GM21367 (cell line): ENCODE results near the gene CHTF18.
"Not testable (repeated sequence)": the region's sequence is repeated elsewhere in the genome, so short reads cannot be mapped to it uniquely, and the experiment has no call there.

Source experiments
- ATAC-seq: cut with Tn5 transposase; IDR thresholded peaks from one replicate; pipeline ENCODE4 v1.9.1; 2021; ENCODE audit not compliant: unreplicated experiment

CHTF18 gene

DNA sequence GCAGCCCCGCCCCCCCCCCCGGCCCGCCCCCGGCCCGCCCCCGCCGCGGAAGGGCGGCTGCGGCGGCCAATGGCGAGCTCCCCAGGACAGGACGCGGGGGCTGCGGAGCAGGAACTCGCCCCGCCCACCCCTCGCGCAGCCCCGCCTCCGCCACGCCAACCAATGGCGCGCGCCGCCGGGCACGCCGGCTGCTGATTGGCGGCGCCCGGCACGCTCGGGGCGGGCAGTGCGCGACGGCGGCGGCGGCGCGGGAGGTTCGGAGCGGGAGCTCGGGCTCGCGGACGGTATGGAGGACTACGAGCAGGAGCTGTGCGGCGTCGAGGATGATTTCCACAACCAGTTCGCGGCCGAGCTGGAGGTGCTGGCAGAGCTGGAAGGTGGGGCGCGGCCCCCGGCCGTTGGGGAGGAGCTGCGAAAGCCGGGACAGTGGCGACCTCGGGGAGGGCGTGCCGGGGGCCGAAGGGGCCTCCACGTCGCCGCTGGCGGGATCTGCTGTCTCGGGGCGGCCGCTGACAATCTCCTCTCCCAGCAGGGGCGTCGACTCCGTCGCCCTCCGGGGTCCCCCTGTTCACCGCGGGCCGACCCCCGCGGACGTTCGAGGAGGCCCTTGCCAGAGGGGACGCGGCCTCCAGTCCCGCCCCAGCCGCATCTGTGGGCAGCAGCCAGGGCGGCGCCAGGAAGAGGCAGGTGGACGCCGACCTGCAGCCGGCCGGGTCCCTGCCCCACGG is at the start of gene CHTF18:
Gene CHTF18 (plus strand): TSS at position 222 of the 728 bp plus-strand sequence. CDS start 65 bp downstream, at position 287.
- ATAC-seq, result peak; percentile 52

DNA sequence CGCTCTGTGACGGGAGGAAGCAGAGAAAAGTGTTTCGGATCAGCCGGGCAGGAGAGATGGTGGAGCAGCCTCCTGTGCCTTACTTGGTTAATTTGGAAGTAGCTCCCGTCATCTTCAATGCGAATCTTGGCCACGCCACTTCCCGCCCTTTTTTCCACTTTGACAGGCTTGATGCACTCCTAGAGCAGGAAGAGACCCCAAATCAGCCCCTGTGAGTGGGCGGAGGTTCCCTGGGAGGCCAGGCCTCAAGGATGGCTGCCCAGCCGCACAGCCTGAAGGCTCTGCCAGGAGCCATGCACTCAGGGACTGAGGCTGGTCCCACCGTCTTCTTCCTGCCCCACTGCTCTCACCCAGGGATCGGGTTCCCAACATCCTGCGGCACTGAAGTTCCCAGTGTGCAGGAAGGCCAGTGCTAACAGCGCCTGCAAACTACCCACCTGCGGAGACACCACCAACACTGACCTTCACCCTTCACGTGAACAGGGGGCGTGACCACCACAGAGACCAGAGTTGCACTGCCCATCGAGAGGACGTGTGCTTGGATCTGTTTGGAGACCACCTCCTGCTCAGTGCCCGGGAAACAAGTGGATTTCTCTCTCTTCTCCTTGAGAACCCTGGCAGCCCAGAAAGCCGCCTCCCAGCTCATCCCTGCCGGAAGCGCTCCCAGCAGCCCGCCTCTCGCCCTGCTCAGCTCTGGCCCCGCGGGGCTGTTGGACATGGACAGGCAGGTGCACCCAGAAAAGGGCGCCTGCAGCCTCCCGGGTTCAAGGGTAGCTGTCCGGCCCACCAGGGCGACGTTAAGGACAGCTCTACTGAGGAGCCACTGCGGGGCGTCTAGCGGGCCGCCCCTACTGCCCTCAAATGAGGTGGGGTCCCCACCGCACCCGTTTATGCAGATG is 48.6 kb upstream of the CHTF18 start:
- ATAC-seq, result no peak

DNA sequence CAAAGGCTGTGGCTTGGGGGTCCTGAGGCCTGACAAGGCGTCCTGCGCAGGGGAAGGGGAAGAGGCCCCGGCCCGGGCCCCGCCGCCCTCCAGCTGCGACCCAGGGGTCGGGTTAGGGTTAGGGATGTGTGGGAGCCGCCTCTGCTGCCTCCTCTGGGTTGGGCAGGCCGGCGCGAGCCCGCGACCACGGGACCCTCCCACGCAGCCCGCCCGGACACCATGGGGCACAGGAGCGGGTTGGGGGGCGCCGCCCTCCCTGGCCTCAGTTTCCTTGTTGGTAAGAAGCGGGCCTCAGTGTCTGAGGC is 48.0 kb upstream of the CHTF18 start:
- ATAC-seq, result peak; percentile 5

DNA sequence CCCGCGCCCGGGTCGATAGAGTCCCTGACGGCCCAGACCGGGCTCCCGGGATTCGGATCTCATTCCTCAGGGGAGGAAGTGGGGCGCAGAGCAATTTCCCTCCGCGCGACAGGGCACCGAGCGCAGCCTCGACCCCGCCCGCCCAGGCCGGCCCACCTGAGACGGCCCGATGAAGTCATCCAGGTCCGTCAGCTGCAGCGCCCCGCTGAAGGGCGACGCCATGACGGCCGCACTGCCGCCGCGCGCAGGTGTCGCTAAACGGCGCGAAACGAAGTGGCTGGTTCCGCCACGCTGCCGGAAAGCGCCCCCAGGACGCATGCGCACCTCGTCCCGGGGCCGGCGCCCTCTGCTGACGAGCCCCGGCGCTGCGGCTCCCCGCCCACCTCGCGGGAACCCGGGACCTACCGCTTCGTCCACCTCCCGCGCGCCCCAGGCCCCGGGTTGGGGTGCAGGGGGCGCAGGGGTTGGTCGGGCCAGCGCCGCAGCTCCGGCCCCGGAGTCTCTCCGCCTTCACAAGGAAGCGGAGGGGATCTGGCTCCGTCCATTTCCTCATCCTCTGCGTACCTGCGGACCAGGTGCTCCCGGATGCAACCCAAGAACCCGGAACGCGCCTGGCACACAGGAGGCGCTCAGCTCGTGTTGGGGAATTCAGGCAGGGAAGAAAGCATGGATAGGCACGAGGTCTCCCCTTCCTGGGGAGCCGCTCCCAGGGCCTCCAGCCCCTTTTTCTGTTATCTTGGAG is 47.5 kb upstream of the CHTF18 start, which contains the start of gene CIAO3:
Gene CIAO3 (minus strand): TSS at position 234 of the 742 bp plus-strand sequence. CDS start 12 bp downstream, at position 222.
- ATAC-seq, result peak; percentile 51

DNA sequence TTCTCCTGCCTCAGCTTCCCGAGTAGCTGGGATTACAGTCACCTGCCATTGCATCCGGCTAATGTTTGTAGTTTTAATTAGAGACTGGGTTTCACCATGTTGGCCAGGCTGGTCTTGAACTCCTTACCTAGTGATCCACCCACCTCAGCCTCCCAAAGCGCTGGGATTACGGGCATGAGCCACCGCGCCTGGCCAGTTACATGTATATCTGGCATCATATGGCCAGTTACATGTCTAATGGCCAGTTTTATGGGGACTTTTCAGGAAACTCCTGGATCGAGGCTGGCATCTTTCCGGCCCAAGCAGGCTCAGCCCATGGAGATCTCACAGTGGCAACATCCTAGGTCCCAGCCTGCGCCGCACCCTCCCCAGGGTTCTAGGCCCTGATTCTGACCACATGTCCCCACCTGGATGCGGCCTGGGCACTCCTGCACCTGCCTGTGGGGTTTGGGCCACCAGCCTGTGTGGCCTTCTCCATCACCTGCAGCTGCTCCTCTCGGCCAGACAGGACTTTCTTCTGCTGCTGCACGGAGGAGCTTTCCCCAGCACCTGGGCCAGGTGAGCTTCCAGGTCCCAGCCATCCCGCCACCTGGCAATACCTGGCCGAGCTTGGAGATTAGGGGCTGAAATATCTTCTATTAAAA is 46.3 kb upstream of the CHTF18 start:
- no peak for ATAC-seq

DNA sequence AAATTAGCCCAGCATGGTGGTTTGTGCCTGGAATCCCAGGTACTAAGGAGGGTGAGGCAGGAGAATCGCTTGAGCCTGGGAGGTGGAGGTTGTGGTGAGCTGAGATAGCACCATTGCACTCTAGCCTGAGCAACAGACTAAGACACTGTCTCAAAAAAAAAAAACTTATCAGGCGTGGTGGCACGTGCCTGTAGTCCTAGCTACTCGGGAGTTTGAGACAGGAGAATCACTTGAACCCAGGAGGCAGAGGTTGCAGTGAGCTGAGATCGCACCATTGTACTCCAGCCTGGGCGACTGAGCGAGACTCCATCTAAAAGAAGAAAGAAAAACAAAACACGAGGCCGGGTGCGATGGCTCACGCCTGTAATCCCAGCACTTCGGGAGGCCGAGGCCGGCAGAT is 45.5 kb upstream of the CHTF18 start:
- ATAC-seq, result not testable (repeated sequence)

DNA sequence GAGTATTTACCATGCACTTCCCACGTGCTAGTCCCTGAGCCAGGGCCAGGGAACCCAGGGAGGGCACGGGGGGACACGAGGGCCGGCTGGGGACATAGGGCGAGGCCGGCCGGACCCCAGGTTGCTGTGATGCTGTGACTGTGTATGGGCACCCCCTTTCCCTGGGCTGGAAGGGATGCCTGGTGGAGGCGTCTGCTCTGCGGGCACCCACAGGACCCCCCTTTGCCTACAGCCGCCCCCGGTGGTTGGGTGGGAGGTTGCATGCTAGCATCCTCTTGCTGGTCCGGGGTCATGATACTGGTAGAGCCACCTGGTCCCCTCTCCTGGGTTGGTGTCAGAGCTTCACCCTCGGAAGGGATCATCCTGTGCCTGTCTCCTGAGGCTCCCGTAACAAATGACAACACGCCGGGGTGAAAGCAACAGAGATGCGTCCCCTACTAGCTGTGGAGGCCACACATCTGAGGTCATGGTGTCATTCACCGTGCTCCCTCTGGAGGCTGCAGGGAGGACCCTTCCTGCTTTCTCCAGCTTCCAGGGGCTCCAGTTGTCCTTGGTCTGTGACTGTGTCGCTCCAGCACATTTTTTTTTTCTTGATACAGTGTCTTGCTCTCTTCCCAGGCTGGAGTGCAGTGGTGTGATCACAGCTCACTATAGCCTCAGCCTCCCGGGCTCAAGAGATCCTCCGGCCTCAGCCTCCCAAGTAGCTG is 44.5 kb upstream of the CHTF18 start:
- ATAC-seq, result no peak

DNA sequence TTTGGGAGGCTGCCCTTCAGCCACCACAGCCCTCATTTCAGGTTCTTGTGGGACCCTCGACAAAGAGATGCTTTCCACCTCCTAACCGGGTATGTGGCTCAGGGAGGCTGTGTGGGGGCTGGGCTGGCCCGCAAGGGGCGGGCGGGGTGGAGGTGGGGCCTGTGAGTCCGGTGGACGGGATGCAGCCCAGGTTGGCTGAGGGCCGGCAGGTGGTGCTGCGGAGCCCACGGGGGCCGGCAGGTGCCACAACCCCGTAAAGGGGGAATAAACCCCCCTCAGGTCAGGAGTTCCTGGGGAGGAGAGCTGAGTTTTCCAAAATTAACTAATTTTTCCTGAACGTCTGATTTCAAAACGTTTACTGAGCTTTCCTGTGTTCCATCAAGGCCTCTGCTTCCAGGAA is 42.7 kb upstream of the CHTF18 start:
- ATAC-seq, result no peak

DNA sequence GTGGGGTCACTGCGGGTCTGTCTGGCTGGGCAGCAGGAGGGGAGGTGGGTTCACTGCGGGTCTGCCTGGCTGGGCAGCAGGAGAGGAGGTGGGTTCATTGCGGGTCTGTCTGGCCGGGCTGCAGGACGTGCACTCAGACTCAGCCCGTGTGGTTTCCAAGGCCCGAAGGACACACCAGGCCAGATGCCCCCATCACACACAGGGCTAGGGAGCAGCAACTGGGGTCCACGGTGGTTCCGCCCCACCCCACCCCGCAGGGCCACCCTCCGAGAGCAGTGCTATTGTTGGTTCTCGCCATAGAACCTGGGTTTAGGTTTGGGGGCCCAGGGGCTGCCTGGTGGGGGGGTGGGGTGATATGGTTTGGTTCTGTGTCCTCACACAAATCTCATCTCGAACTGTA is 41.8 kb upstream of the CHTF18 start:
- no peak for ATAC-seq

DNA sequence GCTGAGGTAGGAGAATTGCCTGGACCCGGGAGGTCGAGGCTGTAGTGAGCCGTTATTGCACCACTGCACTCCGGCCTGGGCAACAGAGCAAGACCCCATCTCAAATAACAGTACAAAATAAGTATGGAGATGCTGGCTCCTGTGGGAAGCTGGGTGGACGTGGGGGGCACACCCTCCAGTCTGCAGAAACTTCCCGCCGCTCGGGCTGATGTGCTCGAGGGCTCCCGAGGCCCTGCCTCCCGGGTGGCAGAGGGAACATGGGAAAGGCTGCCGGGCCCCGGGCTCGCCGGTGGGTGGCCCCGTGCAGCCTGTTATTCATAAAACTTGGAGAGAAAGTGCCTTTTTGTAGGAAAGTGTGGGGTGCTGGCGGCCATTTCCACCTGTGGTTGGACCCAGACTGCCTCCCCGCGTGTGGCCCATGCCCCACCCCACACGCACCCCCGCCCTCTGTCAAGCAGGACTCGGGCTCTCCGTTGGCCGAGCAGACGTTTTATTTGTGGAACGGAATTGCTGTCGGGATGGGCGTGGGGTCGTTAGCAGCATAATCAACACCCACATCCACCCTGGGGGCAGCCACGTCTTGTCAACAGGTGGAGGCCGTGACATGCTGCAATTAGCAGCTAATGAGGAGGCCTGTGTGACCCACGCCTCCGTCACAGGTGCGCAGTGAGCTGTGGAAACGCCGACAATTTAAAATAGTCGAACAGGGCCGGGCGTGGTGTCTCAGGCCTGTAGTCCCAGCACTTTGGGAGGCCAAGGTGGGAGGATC is 40.3 kb upstream of the CHTF18 start:
- ATAC-seq, result no peak

DNA sequence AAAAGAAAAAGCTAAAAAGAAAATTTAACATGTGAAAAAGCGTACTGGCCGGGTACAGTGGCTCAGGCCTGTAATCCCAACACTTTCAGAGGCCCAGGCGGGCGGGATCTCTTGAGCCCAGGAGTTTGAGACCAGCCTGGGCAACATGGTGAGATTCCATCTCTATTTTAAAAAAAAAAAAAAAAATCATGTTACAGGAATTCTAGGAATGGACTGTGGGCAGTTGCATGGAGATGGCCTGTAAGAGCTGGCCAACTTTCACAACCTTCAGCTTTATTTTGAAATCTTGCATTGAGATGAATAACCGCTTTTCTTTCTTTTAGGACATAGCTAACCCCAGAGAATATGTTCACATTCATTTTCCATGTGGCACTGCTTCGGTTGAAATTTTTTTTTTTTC is 39.4 kb upstream of the CHTF18 start:
- no peak for ATAC-seq

DNA sequence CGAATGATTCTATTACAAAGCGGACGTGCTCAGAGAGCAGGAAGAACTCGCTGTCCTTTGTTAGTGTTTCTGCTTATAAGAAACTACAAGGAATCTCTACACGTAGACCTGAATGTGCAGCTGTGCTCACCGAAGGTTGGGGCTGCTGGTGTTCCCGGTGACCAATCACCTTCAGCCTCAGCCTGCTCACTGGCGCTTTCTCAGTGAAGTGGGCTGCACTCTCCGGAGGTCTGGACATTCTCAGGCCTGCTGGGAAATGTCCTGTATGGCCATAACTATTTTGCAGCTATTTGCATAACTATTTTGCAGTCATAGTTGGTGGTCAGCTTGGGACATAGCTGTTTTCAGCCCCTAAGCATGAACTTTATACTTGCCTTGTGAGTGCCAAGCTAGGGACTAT is 37.9 kb upstream of the CHTF18 start:
- ATAC-seq, result no peak

DNA sequence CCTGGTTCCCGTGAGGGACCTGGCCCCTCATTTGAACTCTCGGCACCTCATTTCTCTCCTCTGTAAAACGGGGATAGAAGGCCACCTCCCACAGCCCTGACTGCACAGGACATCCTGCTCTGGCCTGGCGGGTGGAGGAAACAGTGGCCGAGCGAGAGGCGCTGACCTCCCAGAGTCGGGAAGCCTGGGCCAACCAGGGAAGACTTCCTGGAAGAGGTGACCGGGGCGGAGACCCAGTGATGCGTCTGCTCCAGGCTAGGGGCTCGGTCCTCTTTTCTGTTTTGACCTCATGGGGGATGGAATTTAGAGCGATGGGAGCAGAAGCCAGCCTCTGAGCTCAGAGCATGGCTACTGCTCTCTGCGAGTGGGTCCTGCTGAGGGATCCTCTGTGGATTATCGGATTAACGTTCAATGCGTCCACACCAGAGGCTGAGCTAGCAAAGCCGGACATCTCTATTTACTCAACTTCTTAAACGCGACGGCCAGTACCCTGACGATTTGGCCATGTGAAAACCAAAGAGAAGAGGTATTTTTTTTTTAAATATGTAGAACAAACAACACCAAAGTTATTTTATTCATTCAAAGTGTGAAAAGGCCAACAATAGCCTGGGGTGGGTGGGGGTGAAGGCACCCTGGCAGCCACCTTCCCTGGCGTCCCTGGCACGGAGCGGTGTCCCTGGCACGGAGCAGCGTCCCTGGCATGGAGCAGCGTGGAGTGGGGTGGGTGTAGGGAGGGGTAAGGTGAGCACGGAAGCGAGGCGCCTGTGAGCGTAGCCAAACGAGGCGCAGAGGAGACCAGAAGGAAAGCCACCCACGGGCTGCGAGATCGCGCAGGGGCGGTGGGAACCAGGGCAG is 37.0 kb upstream of the CHTF18 start:
- ATAC-seq, result no peak

DNA sequence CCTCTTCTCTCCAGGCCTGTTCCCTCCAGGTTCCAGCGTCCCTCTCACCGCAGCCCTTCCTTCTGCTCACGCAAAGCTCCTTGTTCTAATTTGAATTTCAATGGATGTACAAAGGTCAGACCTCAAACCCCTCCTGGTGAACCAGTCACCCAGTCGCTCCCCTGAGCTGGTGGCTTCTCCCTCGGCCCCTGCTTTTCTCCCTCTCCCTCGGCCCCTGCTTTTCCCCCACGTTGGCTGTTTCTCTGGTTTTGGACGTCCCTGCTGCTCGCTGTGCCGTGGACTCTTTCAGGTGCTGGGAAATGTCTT is 36.5 kb upstream of the CHTF18 start:
- no peak for ATAC-seq

DNA sequence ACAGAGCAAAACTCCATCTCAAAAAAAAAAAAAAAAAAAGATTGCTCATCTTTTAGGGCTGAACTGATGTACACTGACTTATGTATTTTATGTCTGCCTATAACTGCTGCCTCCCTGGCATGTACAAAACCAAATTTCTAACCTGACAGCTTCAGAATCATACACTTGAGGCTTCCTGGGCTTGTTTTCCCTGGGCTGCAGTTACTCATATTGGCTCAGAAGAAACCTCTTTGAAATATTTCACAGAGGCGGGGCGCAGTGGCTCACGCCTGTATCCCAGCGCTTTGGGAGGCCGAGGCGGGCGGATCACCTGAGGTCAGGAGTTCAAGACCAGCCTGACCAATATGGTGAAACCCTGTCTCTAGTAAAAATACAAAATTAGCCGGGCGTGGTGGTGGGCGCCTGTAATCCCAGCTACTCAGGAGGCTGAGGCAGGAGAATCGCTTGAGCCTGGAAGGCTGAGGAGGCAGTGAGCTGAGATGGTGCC is 34.3 kb upstream of the CHTF18 start:
- ATAC-seq, result not testable (repeated sequence)

DNA sequence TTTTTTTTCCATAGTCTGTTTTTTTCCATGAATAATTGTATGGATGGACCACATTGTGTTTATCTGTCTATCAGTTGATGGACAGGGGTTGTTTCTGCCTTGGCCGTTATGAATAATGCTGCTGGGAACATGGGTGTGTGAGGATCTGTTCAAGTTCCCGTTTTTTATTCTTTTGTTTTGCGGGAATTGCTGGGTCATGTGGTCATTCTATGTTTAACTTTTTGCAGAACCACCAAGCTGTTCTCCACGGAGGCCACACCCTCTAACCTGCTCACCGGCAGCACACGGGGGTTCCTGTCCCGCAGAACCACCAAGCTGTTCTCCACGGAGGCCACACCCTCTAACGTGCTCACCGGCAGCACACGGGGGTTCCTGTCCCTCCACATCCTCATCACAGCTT is 33.8 kb upstream of the CHTF18 start:
- ATAC-seq, result no peak

DNA sequence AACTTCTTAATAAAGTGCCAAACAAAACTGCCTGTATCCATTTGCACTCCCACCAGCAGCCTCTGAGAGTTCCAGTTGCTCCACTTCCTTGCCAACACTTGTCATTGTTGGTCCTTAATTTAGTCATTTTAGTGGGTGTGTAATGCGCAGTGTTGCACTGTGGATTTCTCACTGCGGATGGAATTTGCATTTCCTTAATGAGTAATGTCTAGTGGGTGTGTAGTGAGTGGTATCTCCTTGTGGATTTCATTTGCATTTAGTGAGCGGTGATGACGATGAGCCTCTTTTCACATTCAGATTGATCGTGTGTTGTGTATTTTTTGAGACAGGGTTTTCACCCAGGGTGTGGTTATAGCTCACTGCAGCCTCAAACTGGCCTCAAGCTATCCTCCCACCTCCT is 32.0 kb upstream of the CHTF18 start:
- ATAC-seq, result no peak

DNA sequence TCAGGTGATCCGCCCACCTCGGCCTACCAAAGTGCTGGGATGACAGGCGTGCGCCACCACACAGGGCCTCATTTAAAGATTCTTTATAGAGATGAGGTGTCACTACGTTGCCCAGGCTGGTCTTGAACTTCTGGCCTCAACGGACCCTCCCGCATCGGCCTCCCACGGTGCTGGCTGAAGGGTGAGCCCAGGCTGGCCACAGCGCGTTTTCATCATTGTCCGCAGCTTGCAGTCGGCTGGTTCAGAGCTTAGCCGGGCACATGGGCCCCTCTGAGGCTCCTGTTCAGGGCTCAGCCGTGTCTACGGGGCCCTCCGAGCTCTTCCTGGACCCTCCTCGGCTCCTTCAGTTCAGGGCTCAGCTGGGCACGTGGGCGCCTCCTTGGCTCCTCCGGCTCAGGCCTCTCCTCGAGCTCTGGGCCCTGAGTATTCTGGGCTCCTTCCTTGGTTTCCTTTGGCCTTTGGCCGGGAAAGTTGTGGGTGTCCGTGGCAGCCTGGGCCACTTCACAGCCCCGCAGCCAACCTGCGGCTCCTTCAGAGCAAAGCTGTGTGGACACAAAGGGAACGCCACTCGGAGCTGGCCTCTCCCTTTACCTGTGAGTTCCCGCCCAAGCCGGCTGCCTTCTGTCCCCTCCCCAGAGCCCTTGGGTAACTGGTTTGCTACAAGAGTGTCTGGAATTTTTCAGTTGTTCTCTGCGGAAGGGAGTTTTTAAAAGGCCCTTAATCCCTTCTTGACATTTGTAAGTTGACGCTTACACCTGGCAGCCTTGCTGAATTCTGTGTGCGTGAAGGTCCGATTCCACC is 29.1 kb upstream of the CHTF18 start:
- no peak for ATAC-seq
